HCT116 (cell line): ENCODE results near the gene CHEK1. TPM values are rescaled to one million over a fixed set of nuclear protein-coding genes. Genes with fewer than 3 reads are reported as not detected.

ENCODE experiments used
- ATAC-seq: fragments of 200-7000 bp; cut with Tn5 transposase; 2 replicates; pipeline ENCODE4 v1.9.1; 2020; ENCODE audit warnings: mild to moderate bottlenecking, moderate library complexity
- BruUV-seq: library from RNA; stranded (reverse); fragments of 400-500 nt; replicated peaks from 2 replicates; lab custom pipeline; 2021; lab: Mats Ljungman, UMichigan
- CTCF ChIA-PET: fragments of 300-600 bp; sonication (Branson Sonifier 250); formaldehyde crosslinking; loops from one replicate; lab custom pipeline; 2021; ENCODE audit warnings: antibody characterized with exemption; lab: Charles Lee
- POLR2A ChIA-PET: fragments of 300-600, 350-600 bp; sonication (Branson Sonifier 250); formaldehyde crosslinking; loops from one replicate; lab custom pipeline; 2021; ENCODE audit warnings: antibody characterized with exemption; lab: Charles Lee
- RAD21 ChIA-PET, 2 experiments: fragments of 300-600 bp; sonication (Branson Sonifier 250); formaldehyde crosslinking; loops; one replicate each; lab custom pipeline; 2023; ENCODE audit warnings: low total read pairs in 2 of 2; ENCODE audit not compliant: uncharacterized antibody in 2 of 2, unreplicated experiment in 2 of 2, low non-redundant PET in 1 of 2; lab: Charles Lee
- DNase-seq: peaks from one replicate; pipeline ENCODE4 v3.0.0-alpha.2; 2010; ENCODE audit warnings: low read depth, low spot score
- H2AFZ ChIP-seq: fragments of 200-600 bp; shearing (Covaris generic), sonication (generic); 2 replicates; pipeline ENCODE4 v1.6.1; 2017; ENCODE audit warnings: low read depth, mixed run types, mixed read lengths, antibody characterized with exemption, low read length; ENCODE audit not compliant: poor library complexity, severe bottlenecking
- H3K27ac ChIP-seq: 2 replicates; pipeline ENCODE4 v1.5.1; 2012; ENCODE audit warnings: low read depth, low read length
- H3K27me3 ChIP-seq: fragments of 200-600 bp; sonication (generic); 2 replicates; pipeline ENCODE4 v1.6.1; 2016; ENCODE audit warnings: mixed run types, low read length, mixed read lengths; ENCODE audit not compliant: insufficient read depth
- H3K36me3 ChIP-seq, 2 experiments: fragments of 200-500 bp in 1 of 2; fragments of 200-600 bp in 1 of 2; sonication (Bioruptor generic) in 1 of 2; sonication (generic) in 1 of 2; 2 replicates each; pipeline versions ENCODE4 v1.5.1 to v1.6.1; 2014 to 2016; ENCODE audit warnings: low read length in 2 of 2, inconsistent platforms in 1 of 2, mixed read lengths in 1 of 2, mixed run types in 1 of 2; ENCODE audit not compliant: insufficient read depth in 2 of 2, control insufficient read depth in 1 of 2
- H3K4me1 ChIP-seq, 2 experiments: fragments of 200-600 bp in 1 of 2; sonication (generic) in 1 of 2; 2 replicates each; pipeline versions ENCODE4 v1.5.1 to v1.6.1; 2012 to 2017; ENCODE audit warnings: low read length in 2 of 2, inconsistent platforms in 1 of 2, mild to moderate bottlenecking in 1 of 2, mixed read lengths in 1 of 2, mixed run types in 1 of 2, moderate library complexity in 1 of 2; ENCODE audit not compliant: insufficient read depth in 2 of 2, control insufficient read depth in 1 of 2
- H3K4me2 ChIP-seq: fragments of 200-600 bp; sonication (generic); 2 replicates; pipeline ENCODE4 v1.6.1; 2017; ENCODE audit warnings: mixed run types, low read length, mixed read lengths
- H3K4me3 ChIP-seq, 2 experiments: fragments of 200-600 bp in 1 of 2; sonication (generic) in 1 of 2; replicated peaks in 1 of 2; 2 replicates each; pipeline ENCODE4 v1.5.1; 2011 to 2016; ENCODE audit warnings: low read length in 2 of 2, control low read depth in 1 of 2, low read depth in 1 of 2, mild to moderate bottlenecking in 1 of 2, mixed read lengths in 1 of 2, mixed run types in 1 of 2
- H3K79me2 ChIP-seq: fragments of 200-600 bp; sonication (generic); 2 replicates; pipeline ENCODE4 v1.6.1; 2017; ENCODE audit warnings: mild to moderate bottlenecking, mixed run types, low read length, moderate library complexity, mixed read lengths; ENCODE audit not compliant: insufficient read depth
- H3K9ac ChIP-seq: fragments of 200-600 bp; sonication (generic); 2 replicates; pipeline ENCODE4 v1.6.1; 2016; ENCODE audit warnings: low read length, mixed read lengths
- H3K9me2 ChIP-seq: fragments of 200-600 bp; sonication (generic), shearing (Covaris generic); 2 replicates; pipeline ENCODE4 v1.6.1; 2017; ENCODE audit warnings: mixed run types, mild to moderate bottlenecking, moderate library complexity; ENCODE audit not compliant: insufficient read depth
- H3K9me3 ChIP-seq, 2 experiments: fragments of 200-500 bp in 1 of 2; fragments of 200-600 bp in 1 of 2; sonication (Bioruptor generic) in 1 of 2; sonication (generic) in 1 of 2; 2 replicates each; pipeline ENCODE4 v1.6.1; 2014 to 2017; ENCODE audit warnings: low read length in 2 of 2, mixed read lengths in 2 of 2, inconsistent platforms in 1 of 2, low read depth in 1 of 2, mild to moderate bottlenecking in 1 of 2, mixed run types in 1 of 2, moderate library complexity in 1 of 2; ENCODE audit not compliant: control insufficient read depth in 1 of 2, insufficient read depth in 1 of 2
- H4K20me1 ChIP-seq: fragments of 200-600 bp; sonication (generic), shearing (Covaris generic); 2 replicates; pipeline ENCODE4 v1.6.1; 2017; ENCODE audit warnings: mixed run types, mild to moderate bottlenecking, moderate library complexity; ENCODE audit not compliant: insufficient read depth
- ATF3 ChIP-seq: IDR thresholded peaks from 2 replicates; pipeline ENCODE4 v1.6.1; 2012
- CBX3 ChIP-seq: IDR thresholded peaks from 2 replicates; pipeline ENCODE4 v1.6.1; 2012; ENCODE audit warnings: low read depth
- ELF1 ChIP-seq: IDR thresholded peaks from 2 replicates; pipeline ENCODE4 v1.6.1; 2012; ENCODE audit warnings: low read depth, borderline replicate concordance
- EZH2phosphoT487 ChIP-seq: fragments of 200-600 bp; IDR thresholded peaks from 2 replicates; pipeline ENCODE4 v1.6.1; 2018; ENCODE audit warnings: antibody characterized with exemption, borderline replicate concordance
- JUND ChIP-seq: IDR thresholded peaks from 2 replicates; pipeline ENCODE4 v1.6.1; 2012
- RAD21 ChIP-seq: IDR thresholded peaks from 2 replicates; pipeline ENCODE4 v1.6.1; 2012; ENCODE audit warnings: low read depth, mild to moderate bottlenecking
- SIN3A ChIP-seq: IDR thresholded peaks from 2 replicates; pipeline ENCODE4 v1.6.1; 2012; ENCODE audit warnings: low read depth
- SP1 ChIP-seq: IDR thresholded peaks from 2 replicates; pipeline ENCODE4 v1.6.1; 2012; ENCODE audit warnings: low read depth
- SRF ChIP-seq: IDR thresholded peaks from 2 replicates; pipeline ENCODE4 v1.6.1; 2012; ENCODE audit warnings: low read depth
- TCF7L2 ChIP-seq: IDR thresholded peaks from 2 replicates; pipeline ENCODE4 v1.7.0; 2011; ENCODE audit warnings: borderline replicate concordance, inconsistent platforms; ENCODE audit not compliant: insufficient read depth, insufficient read length; ENCODE audit errors: extremely low read depth
- intact Hi-C: fragments of 100-400 bp; cut with micrococcal nuclease; formaldehyde crosslinking; loops from 2 replicates; pipeline ENCODE4 v1.10.0; 2022
- total RNA-seq: library from RNA; stranded (reverse); gene quantifications from one replicate; pipeline ENCODE4 v1.2.1, GENCODE V29; 2021; ENCODE audit not compliant: unreplicated experiment
- TF ChIP-seq, protein P1 (sequence below): IDR thresholded peaks from 2 replicates; pipeline ENCODE4 v1.6.1; 2012
- TF ChIP-seq, protein P2 (sequence below): IDR thresholded peaks from 2 replicates; pipeline ENCODE4 v1.6.1; 2011; ENCODE audit warnings: mild to moderate bottlenecking, low read length, moderate library complexity; ENCODE audit not compliant: insufficient replicate concordance; ENCODE audit errors: extremely low read depth

CHEK1 gene
- total RNA-seq, 1 experiment from 2014 or later, result 69.3 TPM

DNA sequence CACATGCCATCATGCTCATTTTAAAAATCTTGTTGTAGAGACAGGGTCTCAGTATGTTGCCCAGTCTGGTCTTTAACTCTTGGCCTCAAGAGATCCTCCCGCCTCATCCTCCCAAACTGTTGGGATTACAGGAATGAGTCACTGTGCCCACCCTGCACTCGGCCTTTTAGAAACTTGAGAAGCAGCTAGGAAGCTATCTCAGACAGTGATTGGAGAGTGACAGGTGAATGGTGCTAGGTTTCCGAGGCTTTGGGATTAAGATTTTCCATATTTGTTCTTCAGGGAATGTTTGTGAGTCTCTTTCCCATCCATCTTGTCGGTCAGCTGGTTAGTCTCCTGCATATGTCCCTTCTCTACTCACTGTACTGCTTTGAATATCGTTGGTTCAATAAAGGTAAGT, 45.2 kb upstream of the CHEK1 start:
- Histone ChIP-seq H3K27ac (no peak overlapping the region), H3K36me3 (peaks cover 30 to 69% of the 10 kb centered on the region in 2 experiments), H3K4me3 (no peak overlapping the region), H3K79me2 (no peaks in the 10 kb centered on the region), H3K27me3 (no peaks in the 10 kb centered on the region), H4K20me1 (no peaks in the 10 kb centered on the region), H3K4me1 (no peaks in the 10 kb centered on the region), H3K9me2 (no peaks in the 10 kb centered on the region), H3K4me2 (no peak overlapping the region), H3K9ac (no peak overlapping the region), H3K9me3 (no peaks in the 10 kb centered on the region), H2AFZ (no peak overlapping the region)
- RAD21 ChIA-PET, result no interaction called here
- CTCF ChIA-PET, result no interaction called here
- intact Hi-C loops, result no loop called here
- POLR2A ChIA-PET, result no interaction called here
- ATAC-seq, result no peak
- no TSS peak for BruUV-seq
- no peak for TF ChIP-seq SP1
- no peak for TF ChIP-seq ATF3
- no peak for TF ChIP-seq SRF
- TF ChIP-seq, protein P1, sequence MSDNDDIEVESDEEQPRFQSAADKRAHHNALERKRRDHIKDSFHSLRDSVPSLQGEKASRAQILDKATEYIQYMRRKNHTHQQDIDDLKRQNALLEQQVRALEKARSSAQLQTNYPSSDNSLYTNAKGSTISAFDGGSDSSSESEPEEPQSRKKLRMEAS, result no peak
- no peak for TF ChIP-seq TCF7L2
- no peak for TF ChIP-seq CBX3
- no peak for TF ChIP-seq ELF1
- TF ChIP-seq EZH2phosphoT487, result no peak
- no peak for TF ChIP-seq RAD21
- TF ChIP-seq, protein P2, sequence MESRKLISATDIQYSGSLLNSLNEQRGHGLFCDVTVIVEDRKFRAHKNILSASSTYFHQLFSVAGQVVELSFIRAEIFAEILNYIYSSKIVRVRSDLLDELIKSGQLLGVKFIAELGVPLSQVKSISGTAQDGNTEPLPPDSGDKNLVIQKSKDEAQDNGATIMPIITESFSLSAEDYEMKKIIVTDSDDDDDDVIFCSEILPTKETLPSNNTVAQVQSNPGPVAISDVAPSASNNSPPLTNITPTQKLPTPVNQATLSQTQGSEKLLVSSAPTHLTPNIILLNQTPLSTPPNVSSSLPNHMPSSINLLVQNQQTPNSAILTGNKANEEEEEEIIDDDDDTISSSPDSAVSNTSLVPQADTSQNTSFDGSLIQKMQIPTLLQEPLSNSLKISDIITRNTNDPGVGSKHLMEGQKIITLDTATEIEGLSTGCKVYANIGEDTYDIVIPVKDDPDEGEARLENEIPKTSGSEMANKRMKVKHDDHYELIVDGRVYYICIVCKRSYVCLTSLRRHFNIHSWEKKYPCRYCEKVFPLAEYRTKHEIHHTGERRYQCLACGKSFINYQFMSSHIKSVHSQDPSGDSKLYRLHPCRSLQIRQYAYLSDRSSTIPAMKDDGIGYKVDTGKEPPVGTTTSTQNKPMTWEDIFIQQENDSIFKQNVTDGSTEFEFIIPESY, result no peak
- TF ChIP-seq SIN3A, result no peak
- TF ChIP-seq JUND, result no peak
- DNase-seq, result no peak
